Measurements from ENCODE around the gene KLHL3. TPM values are rescaled to one million over a fixed set of nuclear protein-coding genes. Genes with fewer than 3 reads are reported as not detected.
A peak's percentile ranks its signal among the peaks of the same experiment; 100 is the strongest.
"Not testable (repeated sequence)": the region's sequence is repeated elsewhere in the genome, so short reads cannot be mapped to it uniquely, and the experiment has no call there.

The KLHL3 gene, protein sequence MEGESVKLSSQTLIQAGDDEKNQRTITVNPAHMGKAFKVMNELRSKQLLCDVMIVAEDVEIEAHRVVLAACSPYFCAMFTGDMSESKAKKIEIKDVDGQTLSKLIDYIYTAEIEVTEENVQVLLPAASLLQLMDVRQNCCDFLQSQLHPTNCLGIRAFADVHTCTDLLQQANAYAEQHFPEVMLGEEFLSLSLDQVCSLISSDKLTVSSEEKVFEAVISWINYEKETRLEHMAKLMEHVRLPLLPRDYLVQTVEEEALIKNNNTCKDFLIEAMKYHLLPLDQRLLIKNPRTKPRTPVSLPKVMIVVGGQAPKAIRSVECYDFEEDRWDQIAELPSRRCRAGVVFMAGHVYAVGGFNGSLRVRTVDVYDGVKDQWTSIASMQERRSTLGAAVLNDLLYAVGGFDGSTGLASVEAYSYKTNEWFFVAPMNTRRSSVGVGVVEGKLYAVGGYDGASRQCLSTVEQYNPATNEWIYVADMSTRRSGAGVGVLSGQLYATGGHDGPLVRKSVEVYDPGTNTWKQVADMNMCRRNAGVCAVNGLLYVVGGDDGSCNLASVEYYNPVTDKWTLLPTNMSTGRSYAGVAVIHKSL
- 1 to 10 TPM; 4.2 to 6.7 (median 5.4) TPM for total RNA-seq
- long read RNA-seq, donor 1, partial matches to known transcripts: 0 of 2 reads
- long read RNA-seq, donor 1, other reads (novel, unspliced or antisense): 2 of 2 reads
- long read RNA-seq, donor 2, partial matches to known transcripts: 0 of 1 reads
- long read RNA-seq, donor 2, other reads (novel, unspliced or antisense): 1 of 1 reads

- H3K4me1 ChIP-seq (ENCODE audit: low read depth): peaks cover 8% of the 10 kb centered on the region
- H3K9me3 ChIP-seq: no peaks in the 10 kb centered on the region
- no peak within 1 kb of the TSS for H3K4me3 ChIP-seq
- intact Hi-C loops (cut with DNase I, micrococcal nuclease): loop anchor here (10.0 kb wide), 2 partner anchors 81 to 101 kb away; no protein-coding TSS in a partner anchor
- DNase-seq (peak; percentile 39 to 66 (median 63)), ATAC-seq (peak; percentile 63)
- no peak for TF ChIP-seq CTCF (IDR thresholded peaks at IDR 0.05)
- no peaks in the 10 kb centered on the region for H3K36me3 ChIP-seq (ENCODE audit: low read depth)
Measured at GRCh38 chr5:137735555-137736284, at the start of gene KLHL3. KLHL3 (minus strand) TSS chr5:137736089; CDS start chr5:137735646, 443 bp downstream.

GRCh38 chr5:137782984-137783536 lies 47.2 kb upstream of the KLHL3 start:
- Histone ChIP-seq H3K36me3 (ENCODE audit: low read depth) (no peaks in the 10 kb centered on the region), H3K9me3 (no peaks in the 10 kb centered on the region), H3K4me3 (no peak overlapping the region), H3K4me1 (ENCODE audit: low read depth) (no peaks in the 10 kb centered on the region)
- intact Hi-C loops (cut with DNase I, micrococcal nuclease): no loop called here
- TF ChIP-seq CTCF (IDR thresholded peaks at IDR 0.05): no peak
- no peak for DNase-seq
- ATAC-seq: no peak

DNA sequence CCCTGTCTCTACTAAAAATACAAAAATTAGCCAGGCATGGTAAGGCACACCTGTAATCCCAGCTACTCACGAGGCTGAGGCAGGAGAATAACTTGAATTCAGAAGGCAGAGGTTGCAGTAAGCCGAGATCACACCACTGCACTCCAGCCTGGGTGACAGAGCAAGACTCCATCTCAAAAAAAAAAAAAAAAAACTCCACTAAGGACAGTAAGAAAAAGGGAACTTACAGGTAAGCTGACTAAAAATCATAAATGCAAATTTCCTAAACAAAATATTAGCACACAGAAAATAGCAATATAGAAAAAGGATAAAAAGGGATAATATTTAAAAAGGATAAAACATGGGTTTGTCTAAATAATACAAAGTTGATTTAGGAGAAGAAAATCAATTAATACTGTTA lies 46.2 kb upstream of the KLHL3 start:
- intact Hi-C loops (cut with DNase I, micrococcal nuclease): no loop called here
- Histone ChIP-seq H3K36me3 (ENCODE audit: low read depth) (no peaks in the 10 kb centered on the region), H3K4me1 (ENCODE audit: low read depth) (no peaks in the 10 kb centered on the region), H3K4me3 (no peak overlapping the region), H3K9me3 (no peaks in the 10 kb centered on the region)
- DNase-seq: no peak
- TF ChIP-seq CTCF (IDR thresholded peaks at IDR 0.05): no peak
- no peak for ATAC-seq

DNA sequence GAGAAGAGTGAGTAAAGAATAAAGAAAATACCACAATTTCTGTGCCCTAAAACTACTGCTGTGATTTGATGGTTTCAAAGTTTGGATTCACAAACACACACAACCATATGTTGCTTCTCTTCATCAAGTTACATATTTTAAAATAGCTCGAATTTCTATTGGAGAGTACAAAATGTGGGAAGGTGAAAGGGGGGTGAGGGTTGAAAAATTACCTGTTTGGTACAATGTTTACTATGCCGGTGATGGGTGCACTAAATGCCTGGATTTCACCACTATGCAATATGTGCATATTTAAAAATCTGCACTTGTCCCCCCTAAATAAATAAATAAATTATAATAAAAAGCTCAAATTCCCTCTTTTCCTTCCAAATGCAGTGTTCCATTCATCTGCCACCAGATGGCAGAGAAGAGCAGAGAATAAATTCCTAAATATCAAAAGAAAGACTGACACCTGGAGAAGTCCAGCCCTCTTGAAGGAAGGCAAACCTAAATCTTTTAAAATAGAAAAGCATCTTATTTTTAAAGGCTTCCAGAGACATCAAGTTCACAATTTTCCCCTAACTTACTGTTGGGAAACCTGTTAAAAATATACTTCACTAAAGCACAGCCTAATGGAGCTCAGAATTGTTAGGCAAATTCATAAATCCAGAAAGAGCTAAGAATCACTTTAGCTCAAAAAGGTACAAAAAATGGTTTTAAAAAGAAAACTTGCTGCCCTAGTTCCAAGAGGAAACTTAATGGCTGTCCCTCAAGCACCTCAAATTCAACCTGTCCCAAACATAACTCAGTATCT lies 43.1 kb upstream of the KLHL3 start:
- H3K36me3 ChIP-seq (ENCODE audit: low read depth): no peaks in the 10 kb centered on the region
- TF ChIP-seq CTCF (IDR thresholded peaks at IDR 0.05): no peak
- no peak overlapping the region for H3K4me3 ChIP-seq
- H3K4me1 ChIP-seq (ENCODE audit: low read depth): no peaks in the 10 kb centered on the region
- intact Hi-C loops (cut with DNase I, micrococcal nuclease): loop anchor here in 1 of 2 donors (5.0 kb wide), 1 partner anchor 43 kb away; no protein-coding TSS in a partner anchor
- DNase-seq (no peak), ATAC-seq (no peak)
- no peaks in the 10 kb centered on the region for H3K9me3 ChIP-seq

- peaks cover 14% of the 10 kb centered on the region for H3K9me3 ChIP-seq
- H3K4me1 ChIP-seq (ENCODE audit: low read depth); ATAC-seq; H3K36me3 ChIP-seq (ENCODE audit: low read depth); DNase-seq; H3K4me3 ChIP-seq; intact Hi-C loops (cut with DNase I, micrococcal nuclease): not testable (repeated sequence)
Measured at GRCh38 chr5:137767937-137768336, 32.0 kb upstream of the KLHL3 start.

All from mucosa of descending colon (tissue), 3 donors.